Amniotic epithelial cell (primary cell): ENCODE measurements around the gene ZNF219.

ENCODE experiments used
- DNase-seq: peaks from one replicate; pipeline ENCODE4 v3.0.0-alpha.2; 2010; ENCODE audit warnings: low read depth

ZNF219 gene

DNA sequence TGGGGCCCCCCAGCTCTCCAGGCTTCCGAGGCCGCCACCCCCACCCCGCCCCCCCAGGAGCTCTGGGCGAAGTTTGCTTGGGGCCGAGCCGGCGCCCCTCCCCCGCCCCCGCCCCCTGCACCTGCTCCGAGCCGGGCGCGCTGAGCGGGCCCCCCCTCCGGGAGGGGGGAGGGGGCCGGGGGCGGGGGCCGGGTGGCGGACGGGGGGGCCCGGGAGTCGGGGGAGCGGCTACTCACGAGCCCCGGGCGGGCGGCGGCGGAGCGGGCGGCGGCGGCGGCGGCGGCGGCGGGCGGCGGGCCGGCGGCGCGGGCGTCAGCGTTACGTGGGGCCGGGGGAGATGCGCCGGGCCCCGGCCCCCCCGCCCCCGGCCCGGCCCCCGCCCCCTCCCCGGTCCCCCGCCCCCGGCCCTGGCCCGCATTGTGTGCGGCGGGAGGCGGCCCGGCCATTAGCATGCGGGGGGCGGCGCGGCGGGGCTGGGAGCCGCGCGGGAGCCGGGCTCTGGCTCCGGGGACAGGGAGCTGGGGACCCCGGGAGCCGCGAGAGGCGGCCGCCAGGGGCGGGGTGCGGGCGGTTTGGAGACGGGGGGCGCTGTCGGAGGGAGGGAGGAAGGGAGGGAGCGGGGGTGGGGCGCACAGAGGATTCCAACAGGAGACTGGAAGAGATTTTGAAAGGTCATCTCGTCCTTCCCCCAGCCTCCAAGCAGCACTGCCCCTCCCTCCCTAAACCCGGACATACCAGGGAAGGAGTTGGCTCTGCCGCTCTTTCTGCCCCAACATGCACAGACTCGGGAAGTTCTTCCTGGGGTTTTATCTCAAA is at the start of gene ZNF219:
TSS of gene ZNF219 (minus strand) at position 580 of the 816 bp plus-strand sequence. CDS start 5,064 bp downstream, outside the sequence.
- DNase-seq = peak; percentile 44

DNA sequence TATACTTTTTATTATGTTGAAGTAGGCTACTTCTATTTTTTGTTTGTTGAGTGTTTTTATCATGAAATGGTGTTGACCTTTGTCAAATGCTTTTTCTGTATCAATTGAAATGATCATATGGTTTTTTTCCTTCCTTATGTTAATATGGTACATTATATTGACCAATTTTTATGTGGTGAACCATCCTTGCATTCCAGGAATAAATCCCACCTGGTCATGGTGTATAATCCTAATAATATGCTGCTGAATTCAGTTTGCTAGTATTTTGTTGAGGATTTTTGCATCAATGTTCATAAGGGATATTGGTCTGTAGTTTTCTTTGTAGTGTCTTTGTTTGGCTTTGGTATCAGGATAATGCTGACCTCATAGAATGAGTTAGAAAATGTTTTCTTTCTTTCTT is 47.0 kb upstream of the ZNF219 start:
- no peak for DNase-seq

DNA sequence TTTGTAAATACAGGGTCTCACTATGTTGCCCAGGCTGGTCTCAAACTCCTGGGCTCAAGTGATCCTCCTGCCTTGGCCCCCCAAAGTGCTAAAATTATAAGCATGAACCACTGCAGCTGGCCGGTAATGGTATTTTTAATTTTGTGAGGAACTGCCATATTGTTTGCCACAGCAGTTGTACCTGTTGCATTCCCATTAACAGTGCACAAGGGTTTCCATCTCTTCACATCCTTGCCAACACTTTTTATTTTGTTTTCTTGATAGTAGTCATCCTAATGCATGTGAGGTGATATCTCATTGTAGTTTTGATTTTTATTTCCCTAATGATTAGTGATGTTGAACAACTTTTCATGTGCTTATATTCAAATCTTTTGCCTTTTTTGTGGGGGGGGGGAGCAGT is 43.9 kb upstream of the ZNF219 start:
- DNase-seq = no peak

DNA sequence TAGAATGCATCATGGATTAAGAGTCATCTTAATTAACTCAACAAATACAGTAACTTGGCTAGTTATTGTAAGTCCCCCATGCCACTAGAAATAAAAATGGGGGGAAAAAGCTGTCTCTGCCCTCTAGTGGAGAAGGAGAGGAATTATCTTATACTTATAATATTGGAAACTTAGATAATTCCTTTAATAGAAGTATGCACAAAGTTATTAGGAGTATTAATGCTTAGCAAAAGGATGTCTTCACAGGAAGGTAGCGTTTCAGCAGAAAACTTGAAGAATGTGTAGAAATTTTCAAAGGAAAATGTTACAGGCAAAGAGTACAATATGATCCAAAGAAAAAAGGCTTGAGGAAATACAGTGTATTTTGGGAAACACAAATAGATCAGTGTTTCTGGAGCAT is 37.6 kb upstream of the ZNF219 start:
- peak; percentile 5 for DNase-seq

DNA sequence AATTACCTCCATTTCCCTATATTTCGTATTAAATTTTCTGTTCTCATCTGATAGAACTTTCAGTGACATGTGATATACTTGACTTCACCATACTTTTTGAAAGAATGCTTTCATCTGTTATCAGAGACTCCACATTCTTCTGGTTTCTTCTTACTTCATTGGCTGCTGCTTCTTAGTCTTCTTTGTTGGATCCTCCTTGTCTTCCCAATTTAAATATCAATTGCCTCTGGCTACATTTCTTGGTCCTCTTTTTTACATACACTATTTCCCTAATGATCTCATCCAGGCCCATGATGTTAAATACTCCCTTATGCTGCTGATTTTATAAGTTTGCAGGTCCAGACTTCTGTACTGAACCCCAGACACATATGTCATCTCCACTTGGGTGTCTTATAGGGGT is 35.4 kb upstream of the ZNF219 start:
- DNase-seq = no peak

DNA sequence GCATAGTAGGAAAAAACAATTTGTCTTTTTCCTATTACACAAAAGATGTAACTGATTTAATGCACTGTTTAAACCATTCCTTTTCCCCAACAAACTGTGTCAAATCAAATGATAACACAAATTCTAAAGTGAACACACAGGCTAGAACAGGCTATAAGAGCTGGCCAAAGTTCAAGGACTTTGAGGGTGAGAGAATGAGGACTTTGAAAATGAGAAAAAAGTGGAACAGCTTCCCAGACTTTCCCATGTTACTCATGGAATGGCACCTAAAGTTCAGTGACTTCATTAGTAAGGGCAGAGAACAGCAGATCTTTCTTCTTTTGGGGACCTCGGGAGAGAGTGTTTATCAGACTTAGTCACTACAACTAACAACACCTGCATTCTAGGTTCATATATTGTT is 25.0 kb upstream of the ZNF219 start:
- no peak for DNase-seq

DNA sequence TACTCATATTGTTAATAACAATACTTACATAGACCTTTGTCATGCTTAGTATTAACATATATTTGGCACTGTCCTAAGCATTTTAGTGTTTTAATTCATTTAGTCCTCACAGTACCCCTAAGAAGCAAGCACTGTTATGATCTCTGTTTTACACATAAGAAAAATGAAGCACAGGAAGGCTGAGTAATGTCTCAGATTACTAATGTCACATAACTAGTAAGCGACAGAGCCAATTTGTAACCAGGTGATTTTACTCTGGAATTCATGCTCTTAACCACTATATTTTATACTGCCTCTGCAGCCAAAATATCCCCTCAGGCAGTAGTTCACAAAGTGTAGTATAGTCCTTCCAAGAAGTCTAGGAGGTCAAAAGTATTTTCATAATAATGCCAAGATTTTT is 22.7 kb upstream of the ZNF219 start:
- no peak for DNase-seq

DNA sequence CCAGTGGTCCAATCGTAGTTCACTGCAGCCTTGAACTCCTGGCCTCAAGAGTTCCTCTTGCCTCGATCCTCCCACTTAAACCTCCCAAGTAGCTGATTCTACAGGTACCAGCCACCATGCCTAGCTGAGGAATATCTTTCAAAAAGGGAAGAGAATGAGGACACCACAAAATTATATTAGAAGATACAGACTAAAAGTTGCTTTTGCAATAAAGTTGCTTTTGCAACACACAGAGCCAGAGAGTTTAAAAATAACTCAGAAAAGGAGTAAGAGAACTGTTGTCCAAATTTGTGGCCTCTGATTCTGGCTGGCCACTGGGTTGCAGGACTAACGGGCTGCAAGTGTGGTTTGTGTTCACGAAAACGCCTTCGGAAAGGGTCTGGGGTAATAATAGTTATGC is 22.2 kb upstream of the ZNF219 start:
- no peak for DNase-seq

DNA sequence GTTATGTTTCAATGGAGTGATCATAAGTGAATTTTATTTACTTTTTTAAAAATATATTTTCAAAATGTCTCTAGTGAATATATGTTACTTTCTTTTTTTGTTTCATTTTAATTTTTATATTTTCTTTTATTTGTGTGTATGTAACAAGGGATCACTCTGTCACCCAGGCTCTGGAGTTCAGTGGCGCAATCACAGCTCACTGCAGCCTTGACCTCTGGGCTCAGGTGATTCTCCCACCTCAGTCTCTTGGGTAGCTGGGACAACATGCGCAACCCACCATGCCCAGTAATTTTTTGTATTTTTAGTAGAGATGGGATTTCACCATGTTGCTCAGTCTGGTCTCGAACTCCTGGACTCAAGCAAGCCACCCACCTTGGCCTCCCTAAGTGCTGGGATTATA is 20.5 kb upstream of the ZNF219 start:
- no peak for DNase-seq

DNA sequence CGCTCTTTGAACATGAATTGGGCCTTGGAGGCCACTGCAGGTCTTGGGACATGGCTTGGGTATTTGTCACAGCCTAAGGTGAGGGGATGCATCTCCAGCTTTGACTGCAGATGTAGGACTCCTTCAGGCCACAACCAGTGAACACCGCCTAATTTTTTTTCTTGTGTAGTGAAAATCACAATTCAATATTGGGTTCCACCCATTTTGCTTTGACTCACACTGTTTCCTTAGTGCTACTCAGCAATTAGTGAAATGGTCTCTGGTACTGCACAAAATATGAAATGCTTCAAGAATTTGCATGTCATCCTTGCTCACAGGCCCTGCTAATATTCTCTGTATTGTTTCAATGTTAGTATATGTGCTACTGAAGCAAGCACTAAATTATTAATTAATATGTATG is 14.9 kb upstream of the ZNF219 start:
- no peak for DNase-seq

DNA sequence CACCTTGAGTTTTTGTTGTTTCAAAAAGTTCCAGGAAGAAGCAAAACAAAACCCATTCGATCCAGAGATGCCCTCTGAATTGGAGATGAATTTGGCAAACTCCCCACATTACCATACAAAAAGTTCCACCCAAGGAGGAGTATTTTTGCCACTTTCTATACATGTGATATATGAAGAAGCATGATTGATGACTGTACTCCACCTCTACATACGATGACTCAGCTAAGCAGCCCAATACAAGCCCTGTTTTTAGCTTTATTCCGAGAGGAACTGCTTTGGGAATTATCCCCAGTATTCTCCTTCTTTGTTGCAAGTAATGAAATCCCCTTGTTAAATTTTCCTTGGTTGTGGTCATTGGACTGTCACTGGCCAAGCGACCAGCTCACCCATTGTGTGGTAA is 13.8 kb upstream of the ZNF219 start:
- no peak for DNase-seq

DNA sequence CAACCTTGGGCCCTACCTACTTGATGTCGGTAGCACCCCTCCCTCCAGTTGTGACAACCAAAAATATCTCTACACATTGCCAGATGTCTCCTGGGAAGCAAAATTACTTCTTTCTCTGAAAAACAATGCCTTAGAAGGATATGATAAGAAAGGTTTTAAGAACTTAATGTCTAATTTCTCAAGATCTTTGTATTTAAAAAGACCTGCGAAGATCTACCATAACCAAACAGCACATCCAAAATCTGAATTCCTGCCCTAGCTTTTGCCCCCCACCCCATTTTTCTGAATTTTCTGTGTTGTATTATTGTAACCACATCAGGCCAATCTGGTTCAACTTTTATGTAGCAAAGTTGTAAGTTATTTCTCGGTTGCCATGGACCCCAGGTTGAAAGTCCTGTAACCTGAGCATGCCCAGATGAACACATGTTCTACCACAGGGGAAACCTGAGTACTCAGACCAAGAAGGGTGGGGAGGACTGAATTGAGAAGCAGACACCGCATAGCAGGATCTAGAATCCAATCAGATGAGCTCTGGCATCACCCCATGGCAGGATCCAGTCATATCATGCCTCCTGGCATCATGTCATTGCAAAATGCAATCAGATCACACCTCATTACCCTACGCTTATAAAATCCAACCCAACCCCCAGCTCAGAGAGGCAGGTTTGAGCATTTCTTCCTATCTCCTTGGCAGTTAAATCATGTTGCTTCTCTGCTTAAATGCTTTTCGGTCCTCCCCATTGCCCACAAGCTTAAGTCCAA is 11.1 kb upstream of the ZNF219 start:
- DNase-seq = peak; percentile 15

DNA sequence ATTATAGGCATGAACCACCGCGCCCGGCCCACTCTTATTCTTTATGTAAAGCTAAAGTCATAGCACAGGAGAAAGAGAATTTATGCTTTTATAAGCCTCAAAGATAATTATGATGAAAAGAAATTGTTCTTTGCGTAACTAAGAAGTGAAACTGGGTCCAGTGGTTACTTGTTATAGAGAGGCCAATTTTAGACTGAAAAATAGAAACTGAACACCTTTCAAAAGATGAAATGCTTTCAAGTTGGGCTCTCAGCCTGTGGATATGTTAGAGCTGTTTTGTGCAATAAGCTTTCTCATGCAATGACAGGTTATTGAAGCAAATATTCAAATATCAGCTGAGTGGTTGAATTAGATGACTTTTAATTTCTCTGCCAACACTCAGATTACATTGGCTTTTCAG is 10.3 kb upstream of the ZNF219 start:
- DNase-seq = no peak

DNA sequence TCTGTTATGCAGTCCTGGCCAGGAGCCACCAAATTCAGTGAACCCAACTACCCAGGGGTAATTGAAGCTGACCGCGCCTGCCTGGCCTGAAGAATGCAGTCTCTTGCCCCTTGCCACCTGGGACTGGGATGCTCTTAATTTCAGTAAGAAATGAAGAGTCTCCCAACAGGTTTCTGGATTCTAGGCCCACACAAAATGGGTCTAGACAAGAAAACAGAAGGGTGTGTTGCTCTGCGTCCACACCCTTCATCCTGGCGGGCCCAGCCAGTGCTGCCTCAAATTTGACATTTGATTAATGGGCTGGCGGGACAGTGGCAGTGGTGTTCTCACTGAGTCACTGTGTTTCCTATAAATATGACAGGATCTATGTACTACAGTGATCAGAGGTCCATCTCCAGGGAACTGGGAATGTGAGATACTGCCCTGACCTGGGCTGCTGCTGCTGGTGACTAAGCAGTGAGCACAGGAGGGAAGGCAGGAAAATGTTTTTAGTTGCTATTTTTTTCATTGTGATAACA is 8.9 kb upstream of the ZNF219 start:
- DNase-seq = peak; percentile 12

DNA sequence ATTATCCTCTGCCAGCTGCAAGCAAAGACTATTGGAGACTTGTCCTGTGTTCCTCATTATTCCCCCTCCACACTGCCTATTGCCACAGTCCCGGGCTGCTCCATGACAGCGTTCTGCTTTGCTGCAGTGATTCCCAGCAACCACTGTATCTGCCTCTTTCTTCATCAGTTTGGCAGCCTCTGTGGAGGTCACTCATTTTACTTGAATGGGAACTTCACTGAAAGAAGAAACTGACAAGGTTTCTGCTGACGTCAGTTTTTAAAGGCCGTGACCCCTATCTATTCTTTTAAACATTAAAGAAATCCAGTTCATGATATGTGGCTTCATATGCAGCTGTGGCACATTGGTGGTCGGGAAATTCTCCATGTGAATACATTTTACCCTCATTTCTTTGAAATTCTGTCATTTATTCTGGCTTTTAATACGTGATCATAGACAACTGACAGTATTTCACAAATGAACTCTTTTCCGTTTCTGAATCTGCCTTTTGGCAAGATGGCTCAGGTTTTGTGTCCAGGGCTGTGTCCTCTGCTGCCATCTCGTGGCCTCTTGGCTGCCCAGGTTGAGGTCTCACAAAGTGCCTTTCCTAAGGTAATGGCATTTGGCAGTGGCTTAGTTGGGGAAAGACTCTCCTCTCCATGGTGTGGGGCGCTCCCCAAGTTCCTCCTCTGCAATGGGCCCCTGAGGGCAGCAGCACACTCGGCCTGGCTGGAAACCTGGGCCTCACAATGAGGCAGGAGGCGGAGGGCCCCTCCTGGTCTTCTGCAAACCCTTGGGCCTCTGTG is 8.2 kb upstream of the ZNF219 start:
- DNase-seq = peak; percentile 68

DNA sequence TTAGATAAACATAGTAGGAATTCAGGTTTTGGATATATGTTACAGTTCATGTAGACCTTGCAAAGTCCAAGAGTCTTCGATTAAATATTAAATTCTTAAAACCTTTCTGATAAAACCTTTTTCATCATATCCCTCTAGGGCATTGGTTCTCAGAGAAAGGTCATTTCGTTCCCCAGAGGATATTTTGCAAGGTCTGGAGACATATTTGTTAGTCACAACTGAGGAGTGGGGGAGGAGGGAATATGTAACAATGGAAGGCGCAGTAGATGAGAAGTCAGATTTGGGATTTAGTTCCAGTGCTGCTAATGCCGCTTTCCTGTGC is 7.7 kb upstream of the ZNF219 start:
- DNase-seq = peak; percentile 65

DNA sequence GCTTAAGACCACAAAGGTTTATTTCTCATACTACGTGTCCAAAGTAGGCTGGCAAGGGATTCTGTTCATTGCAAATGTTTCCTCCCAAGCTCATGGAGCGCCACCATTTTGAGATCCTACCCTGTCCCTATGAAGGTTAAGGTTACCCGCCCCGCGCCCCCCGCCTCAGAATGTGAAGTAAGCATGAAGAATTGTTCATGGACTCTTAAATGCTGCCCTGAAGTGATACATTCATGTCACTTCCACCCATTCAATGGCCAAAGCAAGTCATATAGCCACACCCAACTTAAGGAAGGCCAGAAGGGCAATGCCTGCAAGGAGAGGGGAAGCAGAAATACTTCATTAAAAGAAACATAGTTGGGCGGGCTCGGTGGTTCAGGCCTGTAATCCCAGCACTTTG is 6.6 kb upstream of the ZNF219 start:
- DNase-seq = peak; percentile 13

DNA sequence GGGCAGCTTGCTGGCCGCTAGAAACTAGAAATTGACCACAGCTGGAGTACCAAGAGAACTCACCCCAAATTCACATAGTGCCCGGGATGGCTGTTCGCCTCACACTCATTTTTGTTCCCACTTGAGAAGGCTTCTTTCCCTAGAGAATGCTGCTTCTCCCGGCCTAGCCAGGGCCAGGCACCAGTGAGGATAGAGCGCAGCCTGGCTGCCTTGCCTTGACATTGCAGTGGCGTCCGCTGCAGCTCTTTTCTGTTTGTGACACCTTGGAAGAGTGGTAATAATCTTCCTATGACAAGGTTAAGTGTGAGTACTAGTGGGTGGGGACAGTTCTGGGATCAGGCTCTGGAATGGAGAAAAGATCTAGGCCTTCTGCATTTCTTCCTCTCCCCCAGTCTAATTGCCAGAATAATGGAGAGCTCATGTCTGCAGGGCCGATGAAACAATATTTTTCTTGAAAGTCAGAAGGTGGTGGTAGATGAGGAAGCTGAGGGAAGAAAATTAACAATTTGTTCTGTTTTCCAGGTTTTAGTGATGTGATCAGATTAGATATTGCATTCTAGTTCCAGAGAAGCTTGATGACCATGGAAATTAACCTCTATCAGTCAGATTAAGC is 6.1 kb upstream of the ZNF219 start:
- peak; percentile 76 for DNase-seq

DNA sequence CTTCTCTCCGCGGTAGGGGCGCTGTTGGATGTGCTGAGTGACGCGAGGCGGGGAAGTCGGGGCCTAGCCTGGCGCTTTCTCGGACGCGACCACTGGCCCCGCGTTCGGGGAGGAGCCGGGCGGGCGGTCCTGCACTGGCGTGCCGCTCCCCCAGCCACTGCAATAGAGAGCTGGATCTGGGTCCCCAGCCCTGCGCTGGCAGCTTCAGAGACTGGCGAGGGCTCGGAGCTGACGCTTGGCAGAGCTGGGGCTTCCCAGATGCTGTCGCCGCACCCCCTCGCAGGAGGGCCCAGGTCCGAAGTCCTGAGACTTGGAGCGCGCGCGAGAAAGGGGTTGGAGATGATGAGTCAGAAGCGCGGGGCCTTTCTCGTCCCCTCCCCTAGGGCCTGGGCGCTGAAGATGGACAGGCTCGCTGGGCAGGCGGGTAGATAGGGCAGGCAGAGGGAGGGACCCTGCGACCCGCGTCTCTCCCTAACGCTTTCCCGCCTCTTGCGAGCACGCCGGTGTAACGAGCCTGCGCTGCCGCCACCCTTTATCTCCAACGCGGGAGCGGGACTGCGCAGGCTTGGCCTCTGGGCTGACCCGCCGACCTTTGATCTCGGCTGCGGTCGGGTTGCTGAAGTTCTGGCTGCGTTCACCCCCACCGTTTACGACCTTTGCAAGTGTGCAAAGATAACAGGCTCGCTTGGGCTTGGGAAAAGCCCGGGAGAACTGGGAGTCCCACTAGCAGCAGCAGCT is 5.4 kb upstream of the ZNF219 start:
- DNase-seq = peak; percentile 95

DNA sequence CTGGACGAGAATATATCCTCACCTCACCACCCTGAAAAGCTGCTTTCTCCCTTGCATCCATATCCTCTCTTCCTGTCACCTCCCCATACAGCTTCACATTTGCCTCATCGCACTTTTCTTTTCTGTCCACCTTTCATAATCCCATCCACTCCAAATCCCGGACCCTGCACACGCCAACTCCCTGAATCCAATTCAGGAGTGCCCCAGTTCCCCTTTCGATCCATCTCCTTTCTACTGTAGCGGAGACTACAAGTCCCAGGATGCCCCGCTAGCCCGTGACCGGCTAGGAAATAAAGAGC is 4.9 kb upstream of the ZNF219 start:
- DNase-seq = no peak

DNA sequence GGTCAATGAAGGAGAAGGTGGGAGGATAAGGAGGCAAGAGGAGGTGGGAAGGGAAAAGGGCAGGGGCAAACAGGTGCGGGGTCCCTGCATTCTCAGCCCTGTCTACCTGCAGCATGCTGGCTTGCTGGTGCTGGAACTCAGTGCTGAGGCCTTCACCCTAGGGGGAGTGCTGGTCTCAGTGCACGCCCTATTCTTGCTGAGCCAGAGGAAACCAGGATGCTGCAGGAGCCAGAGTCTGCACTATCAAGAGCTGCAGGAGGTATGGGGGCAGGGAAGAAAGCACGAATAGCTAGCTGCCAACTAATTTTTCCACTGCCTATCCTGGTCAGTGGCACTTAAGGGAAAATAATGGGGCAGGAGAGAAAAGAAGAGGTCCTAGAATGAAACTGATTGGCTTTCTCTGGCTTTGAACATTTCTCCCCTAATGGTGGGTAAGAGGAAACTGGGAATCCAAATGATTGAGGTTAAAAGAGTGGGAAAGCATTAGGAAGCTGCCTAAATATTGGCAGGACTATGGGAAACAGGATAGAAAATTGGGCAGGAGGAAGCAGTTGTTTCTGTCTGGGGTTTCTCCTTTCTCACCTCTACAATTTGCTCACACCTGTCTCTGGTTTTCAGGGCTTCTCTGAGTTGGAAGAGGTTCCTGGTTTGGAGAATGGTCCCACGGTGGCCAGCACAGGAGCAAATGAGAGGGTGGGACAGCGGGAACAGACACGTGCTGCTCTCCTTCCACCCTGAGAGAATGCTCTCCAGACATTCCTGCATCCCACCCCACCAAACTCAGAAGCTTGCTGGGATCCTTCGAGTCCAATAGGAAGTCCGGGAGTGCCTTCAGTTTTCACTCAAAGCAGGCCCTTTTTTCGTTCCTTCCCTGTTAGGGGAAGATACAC is 4.3 kb upstream of the ZNF219 start:
- no peak for DNase-seq
